Lung microvascular endothelial cell (primary cell): ENCODE data around the gene TSFM. TPM values are rescaled to one million over a fixed set of nuclear protein-coding genes. Genes with fewer than 3 reads are reported as not detected.
A peak's percentile ranks its signal among the peaks of the same experiment; 100 is the strongest.

Experiments used
- DNase-seq, 2 donors: peaks; one replicate each; pipeline versions ENCODE4 v3.0.0 to v3.0.0-alpha.2; 2010; ENCODE audit warnings: low read depth in 2 of 2
- total RNA-seq: library from RNA; depleted of rRNA; stranded (reverse); fragments of >200 nt; gene quantifications from 2 replicates; pipeline ENCODE4 v1.2.1, GENCODE V29; 2014

The TSFM gene
- total RNA-seq, 1 donor from 2014 or later, result 15.5 TPM

DNA sequence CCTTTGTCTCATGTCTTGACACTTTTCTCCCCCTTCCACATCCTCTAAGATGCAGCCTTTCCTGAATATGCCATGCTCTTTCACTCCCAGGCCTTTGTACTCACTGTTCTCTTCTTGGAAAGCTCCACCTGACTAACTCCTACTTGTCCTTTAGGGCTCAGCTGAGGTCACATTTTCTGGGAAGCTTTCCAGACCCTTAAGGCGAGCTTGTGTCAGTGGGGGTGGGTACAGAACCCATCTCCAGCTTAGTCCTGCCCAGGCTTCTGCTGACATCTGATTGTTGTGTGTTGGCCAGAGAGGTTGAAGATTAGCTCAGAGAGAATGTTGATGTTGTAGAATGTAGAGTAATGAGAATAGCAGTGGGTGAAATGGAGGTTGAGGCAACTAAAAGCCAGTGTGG lies 2.9 kb upstream of the TSFM start:
- DNase-seq, result no peak

DNA sequence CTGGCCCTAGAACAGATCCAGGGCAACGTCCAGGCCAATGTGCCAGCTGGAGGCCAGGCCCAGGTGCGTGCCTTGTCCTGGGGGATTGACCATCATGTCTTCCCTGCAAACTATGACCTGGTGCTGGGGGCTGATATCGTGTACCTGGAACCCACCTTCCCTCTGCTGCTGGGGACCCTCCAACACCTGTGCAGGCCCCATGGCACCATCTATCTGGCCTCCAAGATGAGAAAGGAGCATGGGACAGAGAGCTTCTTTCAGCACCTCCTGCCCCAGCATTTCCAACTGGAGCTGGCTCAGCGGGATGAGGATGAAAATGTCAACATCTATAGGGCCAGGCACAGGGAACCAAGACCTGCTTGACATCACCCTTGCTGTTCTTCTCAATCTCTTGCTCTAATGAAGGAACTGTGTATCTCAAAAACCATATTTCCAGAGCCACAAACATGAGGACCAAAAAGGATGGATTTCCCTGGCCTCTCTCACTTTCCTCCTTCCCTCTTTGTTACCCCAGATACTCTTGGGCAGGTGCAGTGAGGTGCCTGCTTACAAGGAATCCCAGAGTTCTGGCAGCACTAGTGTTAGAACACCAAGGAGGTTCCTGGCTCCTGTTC lies 2.2 kb upstream of the TSFM start:
- DNase-seq, result no peak

DNA sequence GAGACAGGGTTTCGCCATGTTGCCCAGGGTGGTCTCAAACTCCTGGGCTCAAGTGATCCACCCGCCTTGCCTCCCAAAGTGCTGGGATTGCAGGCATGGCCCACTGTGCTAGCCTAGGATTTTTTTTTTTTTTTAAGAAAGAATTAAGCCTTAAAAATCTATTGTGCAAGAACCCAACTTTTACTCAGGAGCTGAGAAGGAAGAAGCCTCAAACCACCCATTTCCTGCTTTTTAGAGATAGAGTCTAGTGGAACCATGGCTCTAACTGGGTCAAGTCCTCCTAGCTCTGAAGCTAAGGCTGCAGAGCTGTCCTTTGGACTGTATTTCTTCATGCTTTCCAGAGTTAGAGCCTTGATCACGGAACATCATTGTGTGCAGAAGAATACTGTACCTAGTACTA lies 1.3 kb upstream of the TSFM start:
- no peak for DNase-seq

DNA sequence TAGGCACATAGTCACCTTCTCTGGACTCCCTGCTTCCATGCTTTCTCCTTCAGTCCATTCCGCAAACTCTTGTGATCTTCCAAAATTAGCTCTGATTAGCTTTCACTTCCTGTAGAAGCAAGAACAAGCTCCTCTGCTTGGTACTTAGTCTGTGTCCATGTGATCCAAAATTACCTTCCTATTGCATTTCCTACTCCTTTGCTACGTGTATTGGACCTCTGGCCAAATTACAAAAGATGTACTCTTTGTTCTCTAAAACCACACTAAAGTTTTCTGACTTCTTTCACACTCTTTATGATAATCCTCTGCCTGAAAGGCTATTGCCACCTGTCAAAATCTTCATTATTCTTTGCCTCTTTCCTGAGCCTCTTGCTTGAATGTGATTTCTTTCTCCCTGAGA lies 786 bp upstream of the TSFM start:
- DNase-seq, result no peak

GRCh38 chr12:57782243-57782607 lies 362 bp upstream of the TSFM start:
- DNase-seq, result no peak

DNA sequence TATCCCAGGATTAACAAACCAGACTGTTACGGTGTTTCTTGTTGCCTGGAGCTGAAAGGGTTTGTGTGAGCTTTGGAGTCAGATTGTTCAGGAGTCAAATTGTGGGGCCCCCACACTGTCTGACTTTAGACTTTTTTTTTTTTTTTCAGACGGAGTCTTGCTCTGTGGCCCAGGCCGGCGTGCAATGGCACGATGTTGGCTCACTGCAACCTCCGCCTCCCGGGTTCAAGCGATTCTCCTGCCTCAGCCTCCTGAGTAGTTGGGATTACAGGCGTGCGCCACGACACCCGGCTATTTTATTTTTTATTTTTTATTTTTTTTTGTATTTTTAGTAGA lies 847 bp downstream of the TSFM start:
- DNase-seq, result no peak

- no peak for DNase-seq
Observed at GRCh38 chr12:57783861-57784260, 1.3 kb downstream of the TSFM start.

DNA sequence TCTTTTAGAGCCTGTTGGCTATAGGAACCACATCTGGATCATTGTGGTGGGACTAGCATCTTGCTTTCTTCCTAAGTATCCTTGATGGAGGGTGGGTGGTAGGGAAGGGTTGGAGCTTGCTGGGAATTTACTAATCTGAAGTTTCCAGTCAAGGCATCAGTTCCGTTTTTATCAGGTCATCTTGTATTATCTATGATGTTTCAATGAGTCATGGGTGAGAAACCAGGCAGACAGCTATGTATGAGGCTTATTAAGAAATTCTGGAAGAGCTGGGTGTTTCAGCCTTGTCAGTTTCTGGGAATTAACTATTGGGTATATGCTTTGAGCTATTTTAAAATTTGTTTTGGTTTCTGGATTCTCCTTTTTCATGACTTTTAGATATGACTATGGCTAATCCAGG lies 11.3 kb downstream of the TSFM start:
- peak in 1 of 2 donors; percentile 75 for DNase-seq

DNA sequence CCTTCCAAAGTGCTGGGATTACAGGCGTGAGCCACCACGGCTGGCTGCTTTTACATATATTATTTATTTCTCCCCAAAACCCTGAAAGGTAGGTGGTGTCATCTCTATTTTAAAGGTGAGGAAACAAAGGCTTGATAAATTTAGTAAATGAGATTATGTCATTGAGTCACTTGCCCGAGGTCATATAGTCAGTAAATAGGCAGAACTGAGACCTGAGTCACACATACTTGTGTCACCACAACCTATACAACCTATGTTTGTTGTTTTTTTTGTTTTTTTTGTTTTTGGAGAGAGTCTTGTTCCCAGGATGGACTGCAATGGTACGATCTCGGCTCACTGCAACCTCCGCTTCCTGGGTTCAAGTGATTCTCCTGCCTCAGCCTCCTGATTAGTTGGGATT lies 12.8 kb downstream of the TSFM start:
- DNase-seq, result no peak

- no peak for DNase-seq
Observed at GRCh38 chr12:57796996-57797395, 14.4 kb downstream of the TSFM start.

GRCh38 chr12:57797933-57798332 lies 15.3 kb downstream of the TSFM start:
- no peak for DNase-seq

DNA sequence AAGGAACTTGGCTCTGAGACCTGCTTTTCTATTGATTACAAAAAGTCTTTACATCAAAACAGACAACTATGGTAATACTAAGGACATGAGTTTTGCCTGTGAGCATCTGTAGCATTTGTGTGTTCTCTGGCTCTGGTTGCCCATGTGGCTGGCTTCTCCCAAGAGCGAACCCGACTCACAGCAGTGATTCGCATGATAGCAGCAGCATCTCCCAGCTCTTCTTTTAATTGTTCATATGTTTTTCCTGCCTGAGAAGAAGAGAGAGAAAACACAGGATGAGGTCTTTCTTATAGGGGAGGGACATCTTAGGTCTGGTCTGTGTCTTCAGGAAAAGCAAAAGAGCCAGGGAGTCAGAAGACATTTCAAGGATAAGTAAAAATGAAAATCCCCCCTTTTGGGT lies 18.4 kb downstream of the TSFM start:
- DNase-seq, result no peak

GRCh38 chr12:57802607-57803006 lies 20.0 kb downstream of the TSFM start:
- no peak for DNase-seq

DNA sequence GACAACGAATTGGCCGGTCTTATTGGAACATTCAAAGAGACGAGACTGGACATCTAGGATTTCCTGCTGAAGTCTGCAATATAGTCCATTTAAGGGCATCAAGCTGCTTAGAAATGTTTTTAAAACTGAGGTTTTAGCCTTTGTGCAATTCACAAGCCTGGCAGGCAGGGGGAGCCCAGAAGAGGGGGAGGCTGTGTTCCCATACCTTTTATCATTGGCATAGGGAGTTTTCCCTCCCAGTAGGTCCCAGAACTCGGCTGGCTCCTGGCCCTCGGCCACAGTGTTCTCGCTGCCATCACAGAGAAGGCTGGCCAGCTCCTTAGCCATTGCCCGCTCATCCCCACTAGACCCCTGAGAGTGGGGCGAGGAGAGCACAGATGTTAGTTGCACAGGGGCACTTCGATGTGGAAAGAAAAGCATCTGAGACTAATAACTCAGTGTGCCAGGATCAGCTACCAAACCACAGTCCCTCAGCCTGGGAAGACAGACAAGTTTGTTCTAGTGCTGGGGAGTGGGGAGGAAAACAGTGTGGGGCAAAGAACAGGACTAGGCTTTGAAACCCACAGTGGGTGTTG lies 20.8 kb downstream of the TSFM start:
- DNase-seq, result peak; percentile 67

DNA sequence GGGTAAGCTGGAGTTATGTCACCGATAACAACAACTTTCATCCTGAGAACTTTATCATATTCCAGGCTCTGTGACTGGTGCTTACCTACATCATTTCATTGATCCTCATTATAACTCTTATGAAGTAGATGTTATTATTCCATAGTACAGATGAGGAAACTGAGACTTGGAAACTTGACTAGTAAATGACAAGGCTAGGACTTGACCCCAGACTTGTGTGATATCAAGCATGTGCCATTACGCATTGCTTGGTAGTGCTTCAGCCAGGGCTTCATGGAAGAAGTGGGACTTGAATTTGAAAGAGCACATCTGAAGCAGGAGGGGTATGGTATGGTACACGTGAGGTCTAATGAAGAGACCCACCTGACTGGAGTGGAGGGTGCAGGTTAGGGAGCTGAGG lies 24.1 kb downstream of the TSFM start:
- DNase-seq, result no peak

DNA sequence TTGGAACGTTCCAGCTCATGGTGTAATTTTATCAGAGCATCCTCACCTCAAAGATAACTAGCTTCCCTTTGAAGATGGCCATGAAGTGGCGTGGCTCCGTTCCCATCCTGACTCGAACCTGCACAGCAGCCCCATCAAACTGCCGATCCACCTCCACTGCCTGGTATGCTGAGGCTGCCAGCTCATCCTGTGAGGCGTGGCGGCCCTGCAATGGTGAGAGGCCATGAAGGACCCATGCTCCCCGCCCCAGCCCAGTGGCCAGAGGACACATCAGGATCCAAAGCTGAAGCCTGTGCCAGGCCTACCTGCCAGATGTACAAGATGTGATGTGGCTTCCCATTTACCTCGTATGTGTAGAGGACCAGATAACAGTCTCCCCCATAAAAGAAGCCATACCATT lies 24.7 kb downstream of the TSFM start:
- DNase-seq, result no peak

DNA sequence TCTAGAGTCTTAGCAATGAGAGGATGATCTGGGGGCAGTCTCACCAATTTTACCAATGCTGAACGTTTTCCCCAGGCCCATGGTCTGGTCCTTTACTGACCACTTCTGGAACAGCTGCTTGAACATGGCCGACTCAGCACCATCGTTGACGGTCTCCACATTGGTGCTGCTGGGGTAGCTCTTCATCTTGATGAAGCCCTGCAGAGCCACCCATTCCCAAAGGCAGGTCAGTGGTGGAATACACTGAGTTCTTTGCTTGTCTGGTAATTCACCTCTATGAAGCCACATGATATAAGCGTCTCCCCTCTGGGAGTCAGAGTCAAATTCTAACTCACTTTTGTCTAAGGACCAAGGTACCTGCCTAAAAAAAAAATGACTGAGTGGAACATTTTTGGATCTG lies 25.8 kb downstream of the TSFM start:
- no peak for DNase-seq

DNA sequence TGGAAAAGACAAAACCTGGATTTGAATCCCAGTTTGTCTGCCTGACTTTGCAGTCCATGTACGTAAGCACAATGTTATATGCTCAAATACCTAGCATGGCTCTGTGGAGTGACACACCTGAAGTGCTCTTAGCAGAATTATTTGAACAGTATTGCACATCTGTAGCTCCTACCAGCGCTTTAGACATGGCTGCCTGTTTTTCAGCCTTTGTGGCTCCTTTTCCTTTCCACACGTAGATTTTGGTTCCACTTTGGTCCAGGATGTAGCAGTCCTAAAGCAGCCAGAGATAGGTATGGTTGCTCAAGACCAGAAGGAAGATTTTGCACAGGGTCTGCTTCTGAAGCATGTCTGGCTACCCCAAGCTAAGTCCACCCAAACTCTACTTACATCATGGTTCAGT lies 26.8 kb downstream of the TSFM start:
- DNase-seq, result no peak

DNA sequence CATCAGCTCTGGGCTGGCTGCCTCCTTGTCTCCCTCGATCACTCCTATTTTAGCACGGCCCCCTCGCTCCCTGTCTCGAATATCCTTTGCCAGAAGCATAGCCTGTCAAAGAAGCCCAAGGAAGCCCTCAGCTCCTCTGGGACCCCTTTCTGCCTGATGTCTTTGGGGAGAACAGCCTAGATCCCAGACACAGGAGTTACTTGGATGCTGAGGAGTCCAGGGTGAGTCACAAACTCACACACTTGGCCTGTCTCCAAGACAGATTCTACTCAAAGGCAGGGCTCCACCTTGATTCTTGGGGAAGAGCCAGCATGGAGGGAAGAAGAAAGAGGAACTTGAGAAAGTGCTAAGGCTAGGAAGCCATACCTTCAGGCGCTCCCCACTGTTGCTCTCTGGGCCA lies 27.9 kb downstream of the TSFM start:
- peak in 1 of 2 donors; percentile 50 for DNase-seq

DNA sequence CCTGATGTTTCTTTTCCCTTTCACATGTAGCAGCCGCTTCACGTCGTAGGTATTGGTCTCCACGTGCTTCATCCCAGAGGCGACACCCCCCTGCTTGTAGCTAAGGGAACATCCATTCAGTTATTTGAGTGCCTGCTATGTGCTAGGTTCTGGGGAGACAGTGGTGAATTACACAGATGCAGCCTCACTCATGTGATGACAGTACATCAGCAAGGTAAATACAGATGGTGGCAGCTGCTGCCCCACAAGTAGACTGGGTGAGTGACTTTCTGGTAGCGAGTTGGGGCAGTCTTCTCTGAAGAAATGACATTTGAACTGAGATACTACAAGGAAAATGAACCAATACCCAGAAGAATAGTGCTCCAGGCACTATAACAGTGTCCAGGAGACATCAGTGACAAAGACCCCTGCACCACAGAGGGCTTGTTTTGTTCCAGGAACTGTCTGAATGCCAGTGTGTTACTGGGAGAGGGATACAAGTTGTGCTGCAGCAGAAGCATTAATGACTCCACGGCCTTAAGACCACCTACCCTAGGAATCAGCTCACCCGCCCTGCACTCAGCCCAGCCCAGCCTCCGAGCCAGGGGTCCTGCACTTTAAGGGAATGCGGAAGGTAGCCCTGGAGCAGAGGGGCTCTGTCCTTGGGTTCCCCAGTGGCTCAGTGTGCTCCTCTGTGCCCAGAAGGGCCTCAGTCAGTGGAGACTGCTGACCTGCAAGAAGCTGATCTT lies 28.6 kb downstream of the TSFM start:
- no peak for DNase-seq

- no peak for DNase-seq
Observed at GRCh38 chr12:57813111-57813970, 30.8 kb downstream of the TSFM start.

- no peak for DNase-seq
Observed at GRCh38 chr12:57813971-57814772, 31.6 kb downstream of the TSFM start.
